Hematopoietic multipotent progenitor cell treated with erythropoietin and hydrocortisone succinate and interleukin-3 and kit ligand, for 17 days (in vitro differentiated cells): ENCODE data around the gene KCNQ1.

Experiments
- DNase-seq: peaks from one replicate; pipeline ENCODE4 v3.0.0-alpha.2; 2015; ENCODE audit warnings: low spot score

The KCNQ1 gene

GRCh38 chr11:2510626-2511402 lies 66.0 kb downstream of the KCNQ1 start:
- no peak for DNase-seq

GRCh38 chr11:2511421-2512369 lies 66.9 kb downstream of the KCNQ1 start:
- no peak for DNase-seq

GRCh38 chr11:2512431-2513407 lies 67.9 kb downstream of the KCNQ1 start:
- no peak for DNase-seq

GRCh38 chr11:2513441-2513840 lies 68.6 kb downstream of the KCNQ1 start:
- DNase-seq = no peak

GRCh38 chr11:2515401-2516275 lies 70.8 kb downstream of the KCNQ1 start:
- DNase-seq = no peak

GRCh38 chr11:2516276-2517015 lies 71.6 kb downstream of the KCNQ1 start:
- no peak for DNase-seq

GRCh38 chr11:2517016-2517385 lies 72.2 kb downstream of the KCNQ1 start:
- no peak for DNase-seq

- DNase-seq = no peak
These were observed 72.7 kb downstream of the KCNQ1 start for GRCh38 chr11:2517386-2518064.

GRCh38 chr11:2518111-2518982 lies 73.5 kb downstream of the KCNQ1 start:
- no peak for DNase-seq

- DNase-seq = no peak
These were observed 74.2 kb downstream of the KCNQ1 start for GRCh38 chr11:2518983-2519340.

- no peak for DNase-seq
These were observed 74.7 kb downstream of the KCNQ1 start for GRCh38 chr11:2519517-2519861.

GRCh38 chr11:2519862-2520735 lies 75.3 kb downstream of the KCNQ1 start:
- no peak for DNase-seq

- DNase-seq = no peak
These were observed 75.9 kb downstream of the KCNQ1 start for GRCh38 chr11:2520736-2521035.

GRCh38 chr11:2521081-2521732 lies 76.4 kb downstream of the KCNQ1 start:
- DNase-seq = no peak

- DNase-seq = no peak
These were observed 77.2 kb downstream of the KCNQ1 start for GRCh38 chr11:2521733-2522630.

GRCh38 chr11:2522631-2523255 lies 77.9 kb downstream of the KCNQ1 start:
- DNase-seq = no peak
